HEK293 (cell line): ENCODE measurements around the gene TOM1L2.

ENCODE experiments used
- CTCF ChIA-PET: fragments of 350-600 bp; formaldehyde crosslinking; extraction: SDS; loops from one replicate; lab custom pipeline; 2021; ENCODE audit warnings: antibody characterized with exemption; lab: Yijun Ruan, JAX
- POLR2A ChIA-PET: fragments of 300-600 bp; formaldehyde crosslinking; extraction: SDS; loops from one replicate; lab custom pipeline; 2020; ENCODE audit warnings: antibody characterized with exemption, inconsistent platforms; lab: Yijun Ruan, JAX
- H3K27ac ChIP-seq: fragments of 200-500 bp; sonication (Bioruptor generic); 2 replicates; pipeline ENCODE4 v1.5.1; 2014; ENCODE audit warnings: low read depth, low read length, control low read depth, inconsistent platforms; ENCODE audit errors: extremely low read depth
- H3K36me3 ChIP-seq, 2 experiments: fragments of 200-500 bp in 1 of 2; sonication (Bioruptor generic) in 1 of 2; 1 replicate in 1 of 2; 2 replicates in 1 of 2; pipeline ENCODE4 v1.5.1; 2014 to 2017; ENCODE audit warnings: inconsistent platforms in 2 of 2, low read length in 2 of 2; ENCODE audit not compliant: control insufficient read depth in 2 of 2, insufficient read depth in 1 of 2
- H3K4me1 ChIP-seq: fragments of 200-500 bp; sonication (Bioruptor generic); 2 replicates; pipeline ENCODE4 v1.5.1; 2014; ENCODE audit warnings: mild to moderate bottlenecking, low read length, inconsistent platforms; ENCODE audit not compliant: control insufficient read depth, insufficient read depth
- H3K4me3 ChIP-seq: 2 replicates; pipeline ENCODE4 v1.5.1; 2011; ENCODE audit warnings: low read depth, mild to moderate bottlenecking, control low read depth, low read length, moderate library complexity
- H3K9me3 ChIP-seq: fragments of 200-500 bp; sonication (Bioruptor generic); 2 replicates; pipeline ENCODE4 v1.5.1; 2014; ENCODE audit warnings: low read depth, low read length, inconsistent platforms; ENCODE audit not compliant: control insufficient read depth, insufficient read depth
- KLF9 ChIP-seq: fragments of 450-650 bp; formaldehyde crosslinking; IDR thresholded peaks from 2 replicates; pipeline ENCODE4 v1.5.1; 2016; ENCODE audit warnings: missing biosample characterization, missing genetic modification characterization, low read depth
- TCF7L2 ChIP-seq: IDR thresholded peaks from 2 replicates; pipeline ENCODE4 v1.6.1; 2011; ENCODE audit warnings: low read depth, mild to moderate bottlenecking, inconsistent platforms, low read length, moderate library complexity, borderline replicate concordance
- ZIC2 ChIP-seq: fragments of 450-650 bp; formaldehyde crosslinking; IDR thresholded peaks from 2 replicates; pipeline ENCODE4 v1.5.1; 2016; ENCODE audit warnings: missing biosample characterization, missing genetic modification characterization
- ZNF132 ChIP-seq: fragments of 450-650 bp; formaldehyde crosslinking; IDR thresholded peaks from 2 replicates; pipeline ENCODE4 v1.5.1; 2017; ENCODE audit warnings: missing biosample characterization, missing genetic modification characterization, borderline replicate concordance
- ZNF214 ChIP-seq: fragments of 450-650 bp; formaldehyde crosslinking; IDR thresholded peaks from 2 replicates; pipeline ENCODE4 v1.5.1; 2017; ENCODE audit warnings: missing biosample characterization, mild to moderate bottlenecking, missing genetic modification characterization, borderline replicate concordance
- ZNF350 ChIP-seq: fragments of 450-650 bp; formaldehyde crosslinking; IDR thresholded peaks from 2 replicates; pipeline ENCODE4 v1.5.0; 2017; ENCODE audit warnings: missing biosample characterization, mild to moderate bottlenecking, missing genetic modification characterization
- ZNF654 ChIP-seq: fragments of 450-650 bp; formaldehyde crosslinking; IDR thresholded peaks from 2 replicates; pipeline ENCODE4 v1.5.1; 2016; ENCODE audit warnings: low read depth, missing biosample characterization, missing genetic modification characterization
- TF ChIP-seq, protein P1 (sequence below): fragments of 450-650 bp; formaldehyde crosslinking; IDR thresholded peaks from 2 replicates; pipeline ENCODE4 v1.5.1; 2016; ENCODE audit warnings: missing biosample characterization, missing genetic modification characterization, low read depth
- TF ChIP-seq, protein P2 (sequence below): fragments of 450-650 bp; formaldehyde crosslinking; optimal IDR thresholded peaks from 2 replicates; pipeline ENCODE3; 2016; ENCODE audit warnings: missing biosample characterization, mild to moderate bottlenecking, missing genetic modification characterization
- TF ChIP-seq, protein P3 (sequence below): fragments of 450-650 bp; formaldehyde crosslinking; IDR thresholded peaks from 2 replicates; pipeline ENCODE4 v1.5.1; 2016; ENCODE audit warnings: missing biosample characterization, missing genetic modification characterization

TOM1L2 gene

DNA sequence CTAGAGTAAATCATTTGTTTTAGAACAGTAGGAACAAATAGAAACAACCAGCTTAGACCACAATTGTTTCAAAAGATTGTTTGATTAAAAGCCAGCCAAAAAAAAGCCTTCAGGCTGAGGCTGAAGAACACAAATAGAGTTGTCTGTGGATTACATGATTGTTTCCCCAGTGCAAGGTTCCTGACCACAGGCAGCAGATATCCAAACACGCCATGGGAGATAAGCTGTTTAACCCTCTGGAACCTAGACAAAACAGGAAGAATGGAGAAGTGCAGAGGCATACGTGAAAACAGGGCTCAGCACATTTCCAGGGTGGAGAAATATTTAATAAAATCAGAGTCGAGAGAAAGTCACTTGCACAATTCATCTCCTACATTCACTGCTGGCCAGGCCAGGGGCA, 45.8 kb upstream of the TOM1L2 start (continued):
- TF ChIP-seq, protein P1, sequence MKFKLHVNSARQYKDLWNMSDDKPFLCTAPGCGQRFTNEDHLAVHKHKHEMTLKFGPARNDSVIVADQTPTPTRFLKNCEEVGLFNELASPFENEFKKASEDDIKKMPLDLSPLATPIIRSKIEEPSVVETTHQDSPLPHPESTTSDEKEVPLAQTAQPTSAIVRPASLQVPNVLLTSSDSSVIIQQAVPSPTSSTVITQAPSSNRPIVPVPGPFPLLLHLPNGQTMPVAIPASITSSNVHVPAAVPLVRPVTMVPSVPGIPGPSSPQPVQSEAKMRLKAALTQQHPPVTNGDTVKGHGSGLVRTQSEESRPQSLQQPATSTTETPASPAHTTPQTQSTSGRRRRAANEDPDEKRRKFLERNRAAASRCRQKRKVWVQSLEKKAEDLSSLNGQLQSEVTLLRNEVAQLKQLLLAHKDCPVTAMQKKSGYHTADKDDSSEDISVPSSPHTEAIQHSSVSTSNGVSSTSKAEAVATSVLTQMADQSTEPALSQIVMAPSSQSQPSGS (tag by site-specific recombination) = no peak
- no peak for TF ChIP-seq ZNF350 (tag by site-specific recombination)
- TF ChIP-seq, all 188 proteins: peak for 0

DNA sequence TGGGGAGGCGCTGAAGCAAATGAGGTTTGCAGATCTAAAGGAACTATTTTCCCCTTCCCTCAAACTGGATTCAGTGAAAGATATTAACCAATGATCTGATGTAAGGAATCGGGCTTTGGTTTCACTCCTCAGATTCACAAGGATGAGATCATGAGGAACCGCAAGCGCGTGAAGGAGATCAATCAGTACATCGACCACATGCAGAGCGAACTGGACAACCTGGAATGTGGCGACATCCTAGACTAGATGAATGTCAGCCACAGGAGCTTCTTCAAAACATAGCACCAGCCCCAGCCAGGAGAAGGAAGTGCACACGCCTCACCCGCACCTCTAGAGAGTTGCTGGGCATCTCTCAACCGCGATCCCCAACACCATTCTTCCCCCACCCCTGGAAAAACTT, 44.2 kb upstream of the TOM1L2 start:
- Histone ChIP-seq H3K4me3 (no peak overlapping the region), H3K27ac (no peak overlapping the region), H3K9me3 (no peaks in the 10 kb centered on the region), H3K4me1 (no peaks in the 10 kb centered on the region)
- CTCF ChIA-PET = interaction anchor here (0.7 to 1.0 kb wide), 3 partner anchors 19 to 127 kb away, joined by 3 to 5 read pairs (median 4); no protein-coding TSS in a partner anchor
- POLR2A ChIA-PET = no interaction called here
- TF ChIP-seq ZNF214 (tag by site-specific recombination) (no peak), ZNF132 (tag by site-specific recombination) (no peak), ZNF654 (no peak)
- TF ChIP-seq, protein P2, sequence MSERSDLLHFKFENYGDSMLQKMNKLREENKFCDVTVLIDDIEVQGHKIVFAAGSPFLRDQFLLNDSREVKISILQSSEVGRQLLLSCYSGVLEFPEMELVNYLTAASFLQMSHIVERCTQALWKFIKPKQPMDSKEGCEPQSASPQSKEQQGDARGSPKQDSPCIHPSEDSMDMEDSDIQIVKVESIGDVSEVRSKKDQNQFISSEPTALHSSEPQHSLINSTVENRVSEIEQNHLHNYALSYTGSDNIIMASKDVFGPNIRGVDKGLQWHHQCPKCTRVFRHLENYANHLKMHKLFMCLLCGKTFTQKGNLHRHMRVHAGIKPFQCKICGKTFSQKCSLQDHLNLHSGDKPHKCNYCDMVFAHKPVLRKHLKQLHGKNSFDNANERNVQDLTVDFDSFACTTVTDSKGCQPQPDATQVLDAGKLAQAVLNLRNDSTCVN = no peak
- TF ChIP-seq, all 188 proteins: peak for 0
- peaks cover 4 to 27% of the 10 kb centered on the region in 2 experiments; a peak in 2 of 3 replicates for H3K36me3 ChIP-seq

DNA sequence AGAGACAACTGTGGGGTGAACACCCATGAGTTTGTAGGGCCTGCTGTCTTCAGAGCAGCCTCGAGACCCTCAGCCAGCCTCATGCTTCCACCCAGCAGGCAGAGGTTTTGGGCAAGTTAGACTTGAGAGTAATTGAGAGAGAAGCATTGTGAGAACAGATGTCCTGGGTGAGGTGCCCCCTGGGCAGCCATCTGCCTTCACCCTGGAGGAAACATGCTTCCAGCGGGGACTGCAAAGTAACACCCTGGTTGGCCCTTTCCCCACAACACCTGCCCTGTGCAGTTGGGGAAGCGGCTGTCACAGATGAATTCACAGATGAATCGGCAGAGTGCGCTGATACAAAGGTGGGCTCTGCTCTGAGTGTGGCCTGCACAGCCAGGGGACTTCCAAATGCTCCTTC, 43.4 kb upstream of the TOM1L2 start:
- CTCF ChIA-PET = no interaction called here
- Histone ChIP-seq H3K9me3 (no peaks in the 10 kb centered on the region), H3K27ac (no peak overlapping the region), H3K4me1 (no peaks in the 10 kb centered on the region), H3K4me3 (no peak overlapping the region), H3K36me3 (peaks cover 4 to 24% of the 10 kb centered on the region in 2 experiments; a peak in 2 of 3 replicates)
- POLR2A ChIA-PET = no interaction called here
- TF ChIP-seq ZIC2 = peak; percentile 28; the same call in 1 of the 2 replicates
- no peak for TF ChIP-seq KLF9 (tag by site-specific recombination)
- TF ChIP-seq, all 188 proteins: peak for 1

DNA sequence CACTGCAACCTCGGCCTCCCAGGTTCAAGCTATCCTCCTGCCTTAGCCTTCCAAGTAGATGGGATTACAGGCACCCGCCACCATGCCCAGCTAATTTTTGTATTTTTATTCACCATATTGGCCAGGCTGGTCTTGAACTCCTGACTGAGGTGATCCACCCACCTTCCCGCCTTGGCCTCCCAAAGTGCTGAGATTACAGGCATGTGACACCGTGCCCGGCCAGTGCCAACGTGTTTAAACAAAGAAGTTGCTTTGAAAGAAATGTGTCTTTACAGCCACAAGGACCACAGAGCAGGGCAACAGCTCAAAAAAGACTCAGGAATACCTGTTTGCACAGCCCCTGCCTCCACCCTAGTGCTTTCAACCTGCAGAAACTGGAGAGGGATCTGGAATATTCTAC, 41.8 kb upstream of the TOM1L2 start:
- no peaks in the 10 kb centered on the region for H3K9me3 ChIP-seq
- ChIA-PET POLR2A (interaction anchor here (0.6 kb wide), 1 partner anchor 89 kb away, joined by 5 read pairs; no protein-coding TSS in a partner anchor), CTCF (interaction anchor here (1.0 to 2.5 kb wide), 3 partner anchors 10 to 123 kb away, joined by 3 to 11 read pairs (median 3); no protein-coding TSS in a partner anchor)
- H3K4me1 ChIP-seq = no peaks in the 10 kb centered on the region
- H3K4me3 ChIP-seq = no peak overlapping the region
- H3K27ac ChIP-seq = no peak overlapping the region
- peaks cover 4 to 26% of the 10 kb centered on the region in 2 experiments; a peak in 2 of 3 replicates for H3K36me3 ChIP-seq
- no peak for TF ChIP-seq TCF7L2
- TF ChIP-seq, protein P3, sequence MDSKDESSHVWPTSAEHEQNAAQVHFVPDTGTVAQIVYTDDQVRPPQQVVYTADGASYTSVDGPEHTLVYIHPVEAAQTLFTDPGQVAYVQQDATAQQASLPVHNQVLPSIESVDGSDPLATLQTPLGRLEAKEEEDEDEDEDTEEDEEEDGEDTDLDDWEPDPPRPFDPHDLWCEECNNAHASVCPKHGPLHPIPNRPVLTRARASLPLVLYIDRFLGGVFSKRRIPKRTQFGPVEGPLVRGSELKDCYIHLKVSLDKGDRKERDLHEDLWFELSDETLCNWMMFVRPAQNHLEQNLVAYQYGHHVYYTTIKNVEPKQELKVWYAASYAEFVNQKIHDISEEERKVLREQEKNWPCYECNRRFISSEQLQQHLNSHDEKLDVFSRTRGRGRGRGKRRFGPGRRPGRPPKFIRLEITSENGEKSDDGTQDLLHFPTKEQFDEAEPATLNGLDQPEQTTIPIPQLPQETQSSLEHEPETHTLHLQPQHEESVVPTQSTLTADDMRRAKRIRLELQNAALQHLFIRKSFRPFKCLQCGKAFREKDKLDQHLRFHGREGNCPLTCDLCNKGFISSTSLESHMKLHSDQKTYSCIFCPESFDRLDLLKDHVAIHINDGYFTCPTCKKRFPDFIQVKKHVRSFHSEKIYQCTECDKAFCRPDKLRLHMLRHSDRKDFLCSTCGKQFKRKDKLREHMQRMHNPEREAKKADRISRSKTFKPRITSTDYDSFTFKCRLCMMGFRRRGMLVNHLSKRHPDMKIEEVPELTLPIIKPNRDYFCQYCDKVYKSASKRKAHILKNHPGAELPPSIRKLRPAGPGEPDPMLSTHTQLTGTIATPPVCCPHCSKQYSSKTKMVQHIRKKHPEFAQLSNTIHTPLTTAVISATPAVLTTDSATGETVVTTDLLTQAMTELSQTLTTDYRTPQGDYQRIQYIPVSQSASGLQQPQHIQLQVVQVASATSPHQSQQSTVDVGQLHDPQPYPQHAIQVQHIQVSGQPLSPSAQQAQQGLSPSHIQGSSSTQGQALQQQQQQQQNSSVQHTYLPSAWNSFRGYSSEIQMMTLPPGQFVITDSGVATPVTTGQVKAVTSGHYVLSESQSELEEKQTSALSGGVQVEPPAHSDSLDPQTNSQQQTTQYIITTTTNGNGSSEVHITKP = 0 out of 2 replicates have a peak, but pooled peaks have one; percentile 2
- TF ChIP-seq, all 188 proteins: peak for 1
